NCI-H774 (cell line): Measurements from ENCODE around the gene IBTK.
"Not testable (repeated sequence)": the region's sequence is repeated elsewhere in the genome, so short reads cannot be mapped to it uniquely, and the experiment has no call there.

Experiments used
- DNase-seq: peaks from one replicate; lab custom pipeline; 2025; lab: John Stamatoyannopoulos, UW

Gene IBTK

GRCh38 chr6:82246370-82246769 lies 1.2 kb downstream of the IBTK start:
- no peak for DNase-seq

- no peak for DNase-seq
Measured at GRCh38 chr6:82245376-82245775, 2.2 kb downstream of the IBTK start.

GRCh38 chr6:82243884-82244283 lies 3.7 kb downstream of the IBTK start:
- DNase-seq: no peak

- DNase-seq: no peak
Measured at GRCh38 chr6:82240186-82240585, 7.4 kb downstream of the IBTK start.

GRCh38 chr6:82239597-82239996 lies 7.9 kb downstream of the IBTK start:
- DNase-seq: no peak

- DNase-seq: no peak
Measured at GRCh38 chr6:82237013-82237412, 10.5 kb downstream of the IBTK start.

GRCh38 chr6:82227770-82228169 lies 19.8 kb downstream of the IBTK start:
- DNase-seq: no peak

GRCh38 chr6:82220167-82220566 lies 27.4 kb downstream of the IBTK start:
- no peak for DNase-seq

- no peak for DNase-seq
Measured at GRCh38 chr6:82217018-82217586, 30.4 kb downstream of the IBTK start.

GRCh38 chr6:82216549-82216948 lies 31.0 kb downstream of the IBTK start:
- no peak for DNase-seq

- DNase-seq: no peak
Measured at GRCh38 chr6:82211326-82211725, 36.2 kb downstream of the IBTK start.

GRCh38 chr6:82208913-82209312 lies 38.6 kb downstream of the IBTK start:
- DNase-seq: no peak

- peak; percentile 41 for DNase-seq
Measured at GRCh38 chr6:82205930-82206392, 41.6 kb downstream of the IBTK start.

GRCh38 chr6:82204020-82204419 lies 43.5 kb downstream of the IBTK start:
- no peak for DNase-seq

- DNase-seq: no peak
Measured at GRCh38 chr6:82197784-82198183, 49.8 kb downstream of the IBTK start.

GRCh38 chr6:82197245-82197644 lies 50.3 kb downstream of the IBTK start:
- not testable (repeated sequence) for DNase-seq

GRCh38 chr6:82196161-82196560 lies 51.4 kb downstream of the IBTK start:
- DNase-seq: no peak

GRCh38 chr6:82195619-82196018 lies 51.9 kb downstream of the IBTK start:
- DNase-seq: no peak

GRCh38 chr6:82185948-82186535 lies 61.5 kb downstream of the IBTK start:
- no peak for DNase-seq

- DNase-seq: no peak
Measured at GRCh38 chr6:82183642-82184282, 63.8 kb downstream of the IBTK start.

GRCh38 chr6:82182756-82183155 lies 64.8 kb downstream of the IBTK start:
- no peak for DNase-seq

GRCh38 chr6:82179415-82179814 lies 68.1 kb downstream of the IBTK start:
- no peak for DNase-seq

GRCh38 chr6:82178759-82179112 lies 68.8 kb downstream of the IBTK start:
- no peak for DNase-seq
